Activated CD4-positive, alpha-beta T cell treated with anti-CD3 and anti-CD28 coated beads for 1 hour (primary cell): Measurements from ENCODE around the gene FANCL.
"Not testable (repeated sequence)": the region's sequence is repeated elsewhere in the genome, so short reads cannot be mapped to it uniquely, and the experiment has no call there.

Source experiments
- DNase-seq: peaks from one replicate; pipeline ENCODE4 v3.0.0-alpha.2; 2020

Gene FANCL

GRCh38 chr2:58204195-58204959, 36.7 kb downstream of the FANCL start:
- no peak for DNase-seq

- DNase-seq, result no peak
Observed at GRCh38 chr2:58203018-58203417, 38.1 kb downstream of the FANCL start.

- no peak for DNase-seq
Observed at GRCh38 chr2:58202404-58202803, 38.7 kb downstream of the FANCL start.

- DNase-seq, result no peak
Observed at GRCh38 chr2:58197894-58198293, 43.2 kb downstream of the FANCL start.

GRCh38 chr2:58195662-58196061, 45.5 kb downstream of the FANCL start:
- DNase-seq, result no peak

- DNase-seq, result no peak
Observed at GRCh38 chr2:58194458-58194857, 46.7 kb downstream of the FANCL start.

GRCh38 chr2:58187022-58187421, 54.1 kb downstream of the FANCL start:
- not testable (repeated sequence) for DNase-seq

- DNase-seq, result no peak
Observed at GRCh38 chr2:58186501-58186900, 54.6 kb downstream of the FANCL start.

GRCh38 chr2:58182527-58182926, 58.6 kb downstream of the FANCL start:
- DNase-seq, result no peak

GRCh38 chr2:58180635-58181034, 60.5 kb downstream of the FANCL start:
- no peak for DNase-seq

- not testable (repeated sequence) for DNase-seq
Observed at GRCh38 chr2:58180175-58180574, 61.0 kb downstream of the FANCL start.

- not testable (repeated sequence) for DNase-seq
Observed at GRCh38 chr2:58177187-58177586, 63.9 kb downstream of the FANCL start.

- DNase-seq, result not testable (repeated sequence)
Observed at GRCh38 chr2:58171831-58172230, 69.3 kb downstream of the FANCL start.

- DNase-seq, result not testable (repeated sequence)
Observed at GRCh38 chr2:58170334-58170933, 70.7 kb downstream of the FANCL start.

GRCh38 chr2:58169845-58170244, 71.3 kb downstream of the FANCL start:
- not testable (repeated sequence) for DNase-seq

GRCh38 chr2:58168130-58168529, 73.0 kb downstream of the FANCL start:
- not testable (repeated sequence) for DNase-seq

GRCh38 chr2:58163913-58164312, 77.2 kb downstream of the FANCL start:
- no peak for DNase-seq

GRCh38 chr2:58158481-58158880, 82.6 kb downstream of the FANCL start:
- no peak for DNase-seq

- DNase-seq, result no peak
Observed at GRCh38 chr2:58157754-58158153, 83.4 kb downstream of the FANCL start.

- DNase-seq, result no peak
Observed at GRCh38 chr2:58156780-58157179, 84.3 kb downstream of the FANCL start.

- DNase-seq, result no peak
Observed at GRCh38 chr2:58155160-58155778, 85.9 kb downstream of the FANCL start.

GRCh38 chr2:58146707-58147106, 94.4 kb downstream of the FANCL start:
- no peak for DNase-seq

GRCh38 chr2:58145769-58146168, 95.4 kb downstream of the FANCL start:
- DNase-seq, result not testable (repeated sequence)

GRCh38 chr2:58140508-58141072, 100.5 kb downstream of the FANCL start:
- DNase-seq, result no peak
